H1 (cell line): Measurements from ENCODE around the gene SNAP25. TPM values are rescaled to one million over a fixed set of nuclear protein-coding genes. Genes with fewer than 3 reads are reported as not detected.

ENCODE experiments used
- CTCF ChIA-PET: fragments of 300-600 bp; sonication (Branson Sonifier 250); formaldehyde crosslinking; loops from one replicate; lab custom pipeline; 2021; ENCODE audit not compliant: partially characterized antibody; lab: Charles Lee
- POLR2A ChIA-PET: fragments of 300-600 bp; sonication (Branson Sonifier 250); formaldehyde crosslinking; loops from one replicate; lab custom pipeline; 2021; ENCODE audit warnings: inconsistent platforms; ENCODE audit not compliant: partially characterized antibody; lab: Charles Lee
- DNase-seq, 2 experiments: peaks; one replicate each; pipeline versions ENCODE4 v3.0.0 to v3.0.0-alpha.2; 2010 to 2022; ENCODE audit warnings: low spot score in 2 of 2, low read depth in 1 of 2, mixed read lengths in 1 of 2
- FAIRE-seq: peaks from 2 replicates; lab custom pipeline; 2011; peaks lifted over from hg19 to GRCh38; lab: Jason Lieb, UNC
- H2AFZ ChIP-seq: 2 replicates; pipeline ENCODE4 v1.8.1; 2012; ENCODE audit warnings: low read length, inconsistent platforms
- H2AK5ac ChIP-seq: 2 replicates; pipeline ENCODE4 v1.6.1; 2013; ENCODE audit warnings: low read depth, low read length
- H2BK120ac ChIP-seq: replicated peaks from 2 replicates; pipeline ENCODE3; 2013; ENCODE audit warnings: low read depth, low read length, inconsistent platforms
- H2BK12ac ChIP-seq: 2 replicates; pipeline ENCODE4 v1.6.1; 2013; ENCODE audit warnings: low read depth, low read length
- H2BK15ac ChIP-seq: 2 replicates; pipeline ENCODE4 v1.6.1; 2013; ENCODE audit warnings: low read length
- H2BK20ac ChIP-seq: 2 replicates; pipeline ENCODE4 v1.6.1; 2013; ENCODE audit warnings: low read length
- H2BK5ac ChIP-seq: 2 replicates; pipeline ENCODE4 v1.6.1; 2013; ENCODE audit warnings: low read depth, low read length
- H3K14ac ChIP-seq: 2 replicates; pipeline ENCODE4 v1.6.1; 2013; ENCODE audit warnings: inconsistent platforms; ENCODE audit not compliant: insufficient read length
- H3K18ac ChIP-seq: 2 replicates; pipeline ENCODE4 v1.6.1; 2013; ENCODE audit warnings: low read length; ENCODE audit errors: extremely low read depth
- H3K23ac ChIP-seq: 2 replicates; pipeline ENCODE4 v1.6.1; 2013; ENCODE audit warnings: inconsistent platforms; ENCODE audit not compliant: insufficient read length
- H3K23me2 ChIP-seq: 2 replicates; pipeline ENCODE4 v1.6.1; 2013; ENCODE audit warnings: low read depth, low read length
- H3K27ac ChIP-seq: 2 replicates; pipeline ENCODE4 v1.6.1; 2011; ENCODE audit warnings: low read depth, low read length, inconsistent platforms
- H3K27me3 ChIP-seq, 4 experiments: replicated peaks in 1 of 4; 1 replicate in 1 of 4; 2 replicates in 3 of 4; pipeline versions ENCODE4 v1.6.1 to v1.8.1; 2011 to 2013; ENCODE audit warnings: low read length in 3 of 4, mild to moderate bottlenecking in 3 of 4, inconsistent platforms in 2 of 4, mixed read lengths in 2 of 4, moderate library complexity in 1 of 4; ENCODE audit not compliant: control insufficient read depth in 3 of 4, insufficient read depth in 3 of 4; ENCODE audit errors: extremely low read depth in 1 of 4
- H3K36me3 ChIP-seq, 4 experiments: 2 replicates each; pipeline versions ENCODE4 v1.6.1 to v1.8.1; 2011 to 2013; ENCODE audit warnings: mild to moderate bottlenecking in 4 of 4, low read length in 3 of 4, moderate library complexity in 2 of 4, control low read depth in 1 of 4, inconsistent platforms in 1 of 4; ENCODE audit not compliant: insufficient read depth in 4 of 4, control insufficient read depth in 2 of 4
- H3K4ac ChIP-seq: replicated peaks from 2 replicates; pipeline ENCODE3; 2013; ENCODE audit warnings: low read length, low read depth, mixed read lengths, inconsistent platforms; ENCODE audit not compliant: insufficient read length
- H3K4me1 ChIP-seq, 4 experiments: replicated peaks in 1 of 4; 1 replicate in 1 of 4; 2 replicates in 3 of 4; pipeline versions ENCODE4 v1.6.1 to v1.8.1; 2011 to 2013; ENCODE audit warnings: low read length in 3 of 4, inconsistent platforms in 2 of 4, mixed read lengths in 1 of 4; ENCODE audit not compliant: insufficient read depth in 4 of 4, control insufficient read depth in 3 of 4
- H3K4me2 ChIP-seq, 2 experiments: 2 replicates each; pipeline versions ENCODE4 v1.6.1 to v1.8.1; 2011 to 2013; ENCODE audit warnings: low read depth in 2 of 2, low read length in 2 of 2, control low read depth in 1 of 2, inconsistent platforms in 1 of 2, mild to moderate bottlenecking in 1 of 2; ENCODE audit not compliant: insufficient read depth in 1 of 2
- H3K4me3 ChIP-seq, 4 experiments: fragments of 200-600, 300-600 bp in 1 of 4; sonication (generic), shearing (Covaris generic), sonication (Bioruptor Twin) in 1 of 4; 2 replicates each; pipeline versions ENCODE4 v1.5.1 to v1.8.1; 2011 to 2016; ENCODE audit warnings: low read length in 4 of 4, low read depth in 3 of 4, control low read depth in 2 of 4, inconsistent platforms in 2 of 4, mild to moderate bottlenecking in 2 of 4, mixed read lengths in 1 of 4, moderate library complexity in 1 of 4; ENCODE audit not compliant: insufficient read depth in 2 of 4; ENCODE audit errors: extremely low read depth in 1 of 4
- H3K56ac ChIP-seq: replicated peaks from 2 replicates; pipeline ENCODE3; 2013; ENCODE audit warnings: low read depth, mild to moderate bottlenecking, mixed read lengths, low read length, inconsistent platforms; ENCODE audit not compliant: insufficient read length
- H3K79me1 ChIP-seq: 2 replicates; pipeline ENCODE4 v1.6.1; 2013; ENCODE audit warnings: low read depth, low read length, control low read depth
- H3K79me2 ChIP-seq, 2 experiments: 2 replicates each; pipeline versions ENCODE4 v1.6.1 to v1.8.1; 2012 to 2013; ENCODE audit warnings: low read length in 2 of 2, mild to moderate bottlenecking in 2 of 2, inconsistent platforms in 1 of 2; ENCODE audit not compliant: insufficient read depth in 2 of 2, control insufficient read depth in 1 of 2
- H3K9ac ChIP-seq, 4 experiments: replicated peaks in 1 of 4; 1 replicate in 1 of 4; 2 replicates in 3 of 4; pipeline versions ENCODE4 v1.6.1 to v1.8.1; 2011 to 2013; ENCODE audit warnings: low read depth in 3 of 4, low read length in 3 of 4, control low read depth in 2 of 4, mild to moderate bottlenecking in 2 of 4, moderate library complexity in 2 of 4, inconsistent platforms in 1 of 4; ENCODE audit errors: extremely low read depth in 1 of 4
- H3K9me3 ChIP-seq, 2 experiments: 2 replicates each; pipeline versions ENCODE4 v1.6.1 to v1.8.1; 2012 to 2013; ENCODE audit warnings: mild to moderate bottlenecking in 2 of 2, moderate library complexity in 2 of 2, control low read depth in 1 of 2, inconsistent platforms in 1 of 2, low read depth in 1 of 2, low read length in 1 of 2, mixed read lengths in 1 of 2; ENCODE audit not compliant: insufficient read depth in 2 of 2
- H4K20me1 ChIP-seq, 2 experiments: replicated peaks in 1 of 2; 2 replicates each; pipeline versions ENCODE3 to v1.8.1; 2011 to 2013; ENCODE audit warnings: inconsistent platforms in 2 of 2, low read length in 2 of 2, mild to moderate bottlenecking in 1 of 2; ENCODE audit not compliant: insufficient read depth in 2 of 2, control insufficient read depth in 1 of 2
- H4K5ac ChIP-seq: 2 replicates; pipeline ENCODE4 v1.6.1; 2013; ENCODE audit warnings: low read length, low read depth, mixed read lengths, inconsistent platforms; ENCODE audit not compliant: insufficient read length
- H4K8ac ChIP-seq: 2 replicates; pipeline ENCODE4 v1.8.0; 2013; ENCODE audit warnings: mild to moderate bottlenecking, moderate library complexity, low read length, inconsistent platforms; ENCODE audit not compliant: insufficient read depth; ENCODE audit errors: extremely low read depth
- H4K91ac ChIP-seq: replicated peaks from 2 replicates; pipeline ENCODE3; 2013; ENCODE audit warnings: low read length, mixed read lengths, inconsistent platforms; ENCODE audit not compliant: insufficient read length
- ASH2L ChIP-seq: fragments of 200-600, 300-600 bp; sonication (generic); IDR thresholded peaks from one replicate; pipeline ENCODE4 v1.7.1; 2017; ENCODE audit warnings: low read length
- HDAC2 ChIP-seq, 2 experiments: fragments of 300-600 bp in 1 of 2; sonication (generic) in 1 of 2; IDR thresholded peaks; 2 replicates each; pipeline ENCODE4 v1.6.1; 2011 to 2012; ENCODE audit warnings: low read depth in 2 of 2, low read length in 2 of 2, mild to moderate bottlenecking in 2 of 2, moderate library complexity in 2 of 2, borderline replicate concordance in 1 of 2, inconsistent platforms in 1 of 2
- HDAC6 ChIP-seq: IDR thresholded peaks from one replicate; pipeline ENCODE4 v1.7.1; 2012; ENCODE audit warnings: low read depth, mild to moderate bottlenecking, inconsistent platforms, low read length, moderate library complexity
- KDM4A ChIP-seq: IDR thresholded peaks from one replicate; pipeline ENCODE4 v1.7.1; 2012; ENCODE audit warnings: low read depth, mild to moderate bottlenecking, moderate library complexity, low read length, inconsistent platforms; ENCODE audit not compliant: severe bottlenecking
- SIN3A ChIP-seq, 2 experiments: IDR thresholded peaks in 1 of 2; conservative IDR thresholded peaks in 1 of 2; 2 replicates each; pipeline ENCODE4 v1.6.1; 2011 to 2012; ENCODE audit warnings: low read length in 2 of 2, improper control_type of control experiment in 1 of 2, low read depth in 1 of 2, mild to moderate bottlenecking in 1 of 2
- SRF ChIP-seq: IDR thresholded peaks from 2 replicates; pipeline ENCODE4 v1.6.1; 2011; ENCODE audit warnings: mild to moderate bottlenecking, low read depth, low read length, moderate library complexity
- TBP ChIP-seq: IDR thresholded peaks from 2 replicates; pipeline ENCODE4 v1.6.1; 2011; ENCODE audit warnings: low read depth, low read length, improper control_type of control experiment
- TEAD4 ChIP-seq: IDR thresholded peaks from 2 replicates; pipeline ENCODE4 v1.6.1; 2012; ENCODE audit warnings: low read depth, low read length, inconsistent platforms, mixed read lengths
- WGBS, 2 experiments: shearing (Covaris generic) in 1 of 2; methylation state at CpG; one replicate each; pipeline versions ENCODE4 v1.1.6 to v1.1.7; 2013 to 2015; ENCODE audit warnings: low lambda C conversion rate in 2 of 2, mixed read lengths in 2 of 2, inconsistent platforms in 1 of 2, low coverage in 1 of 2, missing lambda C conversion rate in 1 of 2; ENCODE audit not compliant: insufficient replicate concordance in 2 of 2, insufficient coverage in 1 of 2, insufficient read length in 1 of 2; ENCODE audit errors: extremely low coverage in 1 of 2, missing lambda C conversion rate in 1 of 2; 5-methylcytosine and 5-hydroxymethylcytosine counted together
- polyA plus RNA-seq, 7 experiments: library from polyadenylated mRNA; depleted of rRNA in 3 of 7; stranded (reverse) in 5 of 7; unstranded in 2 of 7; fragments of >200 nt in 5 of 7; fragments of 200-250 nt in 2 of 7; gene quantifications; 1 replicate in 5 of 7; 2 replicates in 1 of 7; 4 replicates in 1 of 7; pipeline versions ENCODE4 v1.2.1 to v1.2.3, GENCODE V29; 2011 to 2013; ENCODE audit warnings: missing spikeins in 2 of 7, mixed read lengths in 2 of 7
- total RNA-seq: library from RNA; stranded (reverse); fragmentation: NEBNext Ultra II Directional; extraction: Animal tissue kit (Norgen Biotek cat#: 25700); gene quantifications from 2 replicates; pipeline ENCODE4 v1.2.1, GENCODE V29; 2021
- TF ChIP-seq, protein P1 (sequence below): IDR thresholded peaks from 2 replicates; pipeline ENCODE4 v1.6.1; 2012; ENCODE audit warnings: inconsistent platforms
- TF ChIP-seq, protein P2 (sequence below): IDR thresholded peaks from 2 replicates; pipeline ENCODE4 v1.6.1; 2012; ENCODE audit warnings: inconsistent platforms

The SNAP25 gene
- total and polyA plus RNA-seq, 2 of the 8 experiments (the other 6 are each of a cell fraction or from before 2014, with no cell fraction given), result 0.51 to 0.52 TPM

DNA sequence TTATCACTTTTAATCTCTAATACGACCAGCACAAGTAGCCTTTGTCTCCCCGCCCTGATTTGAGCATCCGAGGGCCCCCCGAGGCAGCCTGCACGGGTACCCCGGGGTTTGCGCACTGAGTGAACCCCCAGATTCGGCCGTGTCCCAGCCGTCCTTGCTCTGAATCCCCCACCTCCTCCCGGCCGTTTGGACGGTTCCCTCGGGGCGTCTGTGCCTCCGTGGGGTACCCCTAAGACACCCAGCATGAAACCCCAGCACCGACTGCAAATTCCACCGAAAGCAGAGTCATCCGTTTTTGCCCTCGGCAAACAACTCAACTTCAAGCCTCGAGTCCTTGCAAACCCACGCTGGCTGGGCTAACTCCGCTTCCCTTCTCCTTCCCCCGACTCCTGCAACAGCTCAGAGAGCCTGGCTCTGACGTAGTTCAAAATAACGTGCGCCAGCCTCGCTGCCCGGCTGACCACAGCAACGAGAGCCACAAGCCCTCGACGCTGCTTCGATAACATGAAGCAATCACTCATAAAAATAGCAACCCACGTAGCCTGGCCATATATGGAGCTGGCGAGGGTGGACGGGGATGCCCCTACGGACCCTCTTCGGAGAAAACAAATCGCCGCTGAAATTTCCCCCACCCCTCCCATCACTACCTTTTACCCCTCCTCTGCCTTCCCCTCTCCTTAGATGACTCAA, 764 bp upstream of the SNAP25 start:
- H3K14ac ChIP-seq, result no peak overlapping the region
- no peak overlapping the region for H2BK120ac ChIP-seq
- H4K8ac ChIP-seq, result 0 out of 2 replicates have a peak overlapping the region, but pooled peaks have one; percentile 9
- no peaks in the 10 kb centered on the region for H3K9me3 ChIP-seq
- H3K23ac ChIP-seq, result no peak overlapping the region
- no peak overlapping the region for H3K27ac ChIP-seq
- H3K36me3 ChIP-seq, result no peaks in the 10 kb centered on the region
- peak overlapping the region; percentile 88 for H2AFZ ChIP-seq
- POLR2A ChIA-PET, result interaction anchor here (1.2 to 1.7 kb wide), 4 partner anchors 44 to 216 kb away, joined by 3 read pairs; partner anchors contain the start of gene MKKS
- H4K5ac ChIP-seq, result no peak overlapping the region
- no peak overlapping the region for H2AK5ac ChIP-seq
- H2BK12ac ChIP-seq, result peak overlapping the region; percentile 80
- FAIRE-seq, result peak; percentile 60
- H3K9ac ChIP-seq, result peak overlapping the region in 3 of 4 experiments; percentile 31 to 47 (median 36); a peak in 4 of 7 replicates
- no peak overlapping the region for H4K91ac ChIP-seq
- H3K4me3 ChIP-seq, result peak overlapping the region; percentile 53 to 89 (median 62)
- 2% methylated on average over 39 of the region's 40 CpGs; no CpG with 5 or more reads in 1 of the 2 experiments for WGBS, 2 experiments
- H3K27me3 ChIP-seq, result peaks cover 0 to 5% (median under 1%) of the 10 kb centered on the region in 4 experiments; a peak in 3 of 7 replicates
- peak overlapping the region; percentile 56; the same call in 1 of the 2 replicates for H2BK5ac ChIP-seq
- no peaks in the 10 kb centered on the region for H3K79me1 ChIP-seq
- no peaks in the 10 kb centered on the region for H3K79me2 ChIP-seq
- peaks cover 0 to 10% (median 1%) of the 10 kb centered on the region in 4 experiments; a peak in 2 of 7 replicates for H3K4me1 ChIP-seq
- H3K4ac ChIP-seq, result no peak overlapping the region
- CTCF ChIA-PET, result interaction anchor here (0.6 to 2.7 kb wide), 5 partner anchors 128 to 600 kb away, joined by 3 to 8 read pairs (median 3); no protein-coding TSS in a partner anchor
- H3K23me2 ChIP-seq, result peaks cover 21% of the 10 kb centered on the region
- H4K20me1 ChIP-seq, result peaks cover 0 to 2% of the 10 kb centered on the region in 2 experiments
- H2BK15ac ChIP-seq, result no peak overlapping the region
- H2BK20ac ChIP-seq, result no peak overlapping the region
- peak in 1 of 2 experiments; percentile 80 for DNase-seq
- peak overlapping the region; percentile 92 to 93 for H3K4me2 ChIP-seq
- peak overlapping the region; percentile 32; the same call in 1 of the 2 replicates for H3K18ac ChIP-seq
- no peak overlapping the region for H3K56ac ChIP-seq
- TF ChIP-seq TBP (peak; percentile 45; the same call in 1 of the 2 replicates), SRF (peak; percentile 58), HDAC6 (no peak), HDAC2 (IDR thresholded peaks at IDR 0.05; ENCODE audit: borderline replicate concordance in 1 of 2, low read depth in 2 of 2, low read length in 2 of 2) (peak in 1 of 2 experiments; percentile 43; a peak in 1 of 4 replicates), TEAD4 (no peak), KDM4A (peak; percentile 77), ASH2L (peak; percentile 19), SIN3A (conservative IDR thresholded peaks at IDR 0.05 in 1 of 2, IDR thresholded peaks at IDR 0.05 in 1 of 2; ENCODE audit: low read depth in 1 of 2, low read length in 2 of 2) (0 out of 4 replicates have a peak, but pooled peaks have one; percentile 18 to 32)
- TF ChIP-seq, protein P1, sequence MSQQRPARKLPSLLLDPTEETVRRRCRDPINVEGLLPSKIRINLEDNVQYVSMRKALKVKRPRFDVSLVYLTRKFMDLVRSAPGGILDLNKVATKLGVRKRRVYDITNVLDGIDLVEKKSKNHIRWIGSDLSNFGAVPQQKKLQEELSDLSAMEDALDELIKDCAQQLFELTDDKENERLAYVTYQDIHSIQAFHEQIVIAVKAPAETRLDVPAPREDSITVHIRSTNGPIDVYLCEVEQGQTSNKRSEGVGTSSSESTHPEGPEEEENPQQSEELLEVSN, result peak; percentile 92
- TF ChIP-seq, protein P2, sequence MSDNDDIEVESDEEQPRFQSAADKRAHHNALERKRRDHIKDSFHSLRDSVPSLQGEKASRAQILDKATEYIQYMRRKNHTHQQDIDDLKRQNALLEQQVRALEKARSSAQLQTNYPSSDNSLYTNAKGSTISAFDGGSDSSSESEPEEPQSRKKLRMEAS, result peak; percentile 96
